ENCODE data around the gene GAS2.

DNA sequence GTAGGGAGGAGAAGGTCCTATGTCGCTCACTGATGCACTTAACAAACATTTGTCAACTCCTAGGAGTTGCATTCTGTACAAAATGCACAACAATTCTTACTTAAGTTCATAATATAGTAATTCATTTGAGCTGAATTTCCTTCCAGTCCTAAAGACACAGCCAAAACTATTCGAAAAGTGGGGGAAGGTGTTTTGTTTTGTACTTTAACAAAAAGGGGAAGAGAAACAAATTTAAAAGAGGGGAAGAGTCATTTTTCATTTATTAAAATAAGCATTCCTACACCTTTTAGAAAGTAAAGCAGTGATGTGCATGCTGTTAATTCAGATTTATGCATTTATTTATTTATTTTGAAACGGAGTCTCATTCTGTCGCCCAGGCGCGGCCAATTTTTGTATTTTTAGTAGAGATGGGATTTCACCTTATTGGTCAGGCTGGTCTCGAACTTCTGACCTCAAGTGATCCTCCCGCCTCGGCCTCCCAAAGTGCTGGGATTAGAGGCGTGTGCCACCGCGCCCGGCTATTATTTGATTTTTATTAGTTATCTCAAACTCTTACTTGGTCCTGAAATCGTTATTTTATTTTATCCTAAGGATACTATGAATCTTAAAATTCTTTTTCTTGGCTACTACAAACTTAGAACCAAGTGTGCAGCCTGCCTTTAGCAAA is 39.7 kb upstream of the GAS2 start:
- TF ChIP-seq, protein P1, sequence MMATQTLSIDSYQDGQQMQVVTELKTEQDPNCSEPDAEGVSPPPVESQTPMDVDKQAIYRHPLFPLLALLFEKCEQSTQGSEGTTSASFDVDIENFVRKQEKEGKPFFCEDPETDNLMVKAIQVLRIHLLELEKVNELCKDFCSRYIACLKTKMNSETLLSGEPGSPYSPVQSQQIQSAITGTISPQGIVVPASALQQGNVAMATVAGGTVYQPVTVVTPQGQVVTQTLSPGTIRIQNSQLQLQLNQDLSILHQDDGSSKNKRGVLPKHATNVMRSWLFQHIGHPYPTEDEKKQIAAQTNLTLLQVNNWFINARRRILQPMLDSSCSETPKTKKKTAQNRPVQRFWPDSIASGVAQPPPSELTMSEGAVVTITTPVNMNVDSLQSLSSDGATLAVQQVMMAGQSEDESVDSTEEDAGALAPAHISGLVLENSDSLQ (IDR thresholded peaks at IDR 0.05) = no peak
- TF ChIP-seq TARDBP (IDR thresholded peaks at IDR 0.05) = no peak
- no peak for TF ChIP-seq CTBP1 (IDR thresholded peaks at IDR 0.05; ENCODE audit: borderline replicate concordance)
- no peak for TF ChIP-seq SUZ12 (IDR thresholded peaks at IDR 0.05)
- TF ChIP-seq SP1 (IDR thresholded peaks at IDR 0.05) = no peak

Measured in HEK293T (cell line).